Activated naive CD4-positive, alpha-beta T cell treated with anti-CD3 and anti-CD28 coated beads, Interleukin-2, amount 50 U/mL, for 16 hours (primary cell): ENCODE results near the gene ITGAX.
A peak's percentile ranks its signal among the peaks of the same experiment; 100 is the strongest.
"Not testable (repeated sequence)": the region's sequence is repeated elsewhere in the genome, so short reads cannot be mapped to it uniquely, and the experiment has no call there.

Experiments
- DNase-seq: peaks from one replicate; pipeline ENCODE4 v3.0.0-alpha.2; 2020

The ITGAX gene

DNA sequence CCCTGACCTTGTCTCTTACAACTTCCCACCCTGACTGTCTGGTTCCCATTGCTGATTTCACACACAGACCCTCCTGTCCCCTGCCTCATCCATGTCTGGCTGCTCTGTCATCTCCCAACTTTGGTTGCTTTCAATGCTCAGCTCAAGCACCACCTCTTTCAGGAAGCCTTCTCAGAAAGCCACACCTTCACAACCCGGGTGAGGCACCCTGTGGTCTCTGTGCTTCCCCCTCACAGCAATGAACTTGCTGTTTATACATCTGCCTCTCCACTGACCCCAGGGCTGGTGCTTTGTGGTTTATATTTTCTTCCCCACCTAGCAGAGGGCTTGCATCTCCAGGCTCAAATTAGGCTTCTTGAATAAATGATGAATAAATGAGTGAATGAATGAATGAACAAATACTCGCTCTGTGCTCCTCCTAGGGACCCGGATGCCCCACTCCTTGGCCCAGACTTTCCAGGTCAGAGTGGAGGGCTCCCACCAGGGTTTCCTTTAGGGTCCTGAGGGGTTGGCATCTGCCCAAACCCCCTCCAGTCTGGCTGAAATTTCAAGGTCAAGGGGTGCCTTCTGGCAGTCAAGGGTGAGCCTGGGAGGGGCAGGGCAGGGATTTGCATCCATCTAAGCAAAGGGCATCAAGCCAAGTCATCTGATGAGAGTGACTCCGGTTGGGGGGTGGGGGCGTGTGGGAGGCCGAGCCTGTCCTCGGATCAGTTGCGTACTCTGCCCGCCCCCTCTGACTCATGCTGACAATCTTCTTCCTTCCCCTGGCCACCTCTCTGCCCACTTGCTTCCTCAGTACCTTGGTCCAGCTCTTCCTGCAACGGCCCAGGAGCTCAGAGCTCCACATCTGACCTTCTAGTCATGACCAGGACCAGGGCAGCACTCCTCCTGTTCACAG, at the start of gene ITGAX:
Gene ITGAX, plus strand, starts transcription at position 783 of the 898 bp plus-strand sequence. Its CDS starts 79 bp downstream, at position 862.
- peak; percentile 40 for DNase-seq

DNA sequence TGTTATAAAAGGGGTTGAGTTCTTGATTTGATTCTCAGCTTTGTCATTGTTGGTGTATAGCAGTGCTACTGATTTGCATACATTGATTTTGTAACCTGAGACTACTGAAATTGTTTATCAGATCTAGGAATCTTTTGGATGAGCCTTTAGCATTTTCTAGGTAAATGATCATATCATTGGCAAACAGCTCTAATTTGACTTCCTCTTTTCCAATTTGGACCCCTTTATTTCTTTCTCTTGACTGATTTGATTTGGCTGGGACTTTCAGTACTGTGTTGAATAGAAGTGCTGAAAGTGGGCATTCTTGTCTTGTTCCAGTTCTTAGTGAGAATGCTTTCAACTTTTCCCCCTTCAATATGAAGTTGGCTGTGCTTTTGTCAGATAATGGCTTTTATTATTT, 49.8 kb upstream of the ITGAX start:
- DNase-seq, result no peak

DNA sequence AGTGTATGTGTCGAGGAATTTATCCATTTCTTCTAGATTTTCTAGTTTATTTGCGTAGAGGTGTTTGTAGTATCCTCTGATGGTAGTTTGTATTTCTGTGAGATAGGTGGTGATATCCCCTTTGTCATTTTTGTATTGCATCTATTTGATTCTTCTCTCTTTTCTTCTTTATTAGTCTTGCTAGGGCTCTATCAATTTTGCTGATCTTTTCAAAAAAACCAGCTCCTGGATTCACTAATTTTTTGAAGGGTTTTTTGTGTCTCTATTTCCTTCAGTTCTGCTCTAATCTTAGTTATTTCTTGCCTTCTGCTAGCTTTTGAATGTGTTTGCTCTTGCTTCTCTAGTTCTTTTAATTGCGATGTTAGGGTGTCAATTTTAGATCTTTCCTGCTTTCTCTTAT, 46.6 kb upstream of the ITGAX start:
- not testable (repeated sequence) for DNase-seq

- DNase-seq, result no peak
Measured at GRCh38 chr16:31322500-31322899, 32.5 kb upstream of the ITGAX start.

DNA sequence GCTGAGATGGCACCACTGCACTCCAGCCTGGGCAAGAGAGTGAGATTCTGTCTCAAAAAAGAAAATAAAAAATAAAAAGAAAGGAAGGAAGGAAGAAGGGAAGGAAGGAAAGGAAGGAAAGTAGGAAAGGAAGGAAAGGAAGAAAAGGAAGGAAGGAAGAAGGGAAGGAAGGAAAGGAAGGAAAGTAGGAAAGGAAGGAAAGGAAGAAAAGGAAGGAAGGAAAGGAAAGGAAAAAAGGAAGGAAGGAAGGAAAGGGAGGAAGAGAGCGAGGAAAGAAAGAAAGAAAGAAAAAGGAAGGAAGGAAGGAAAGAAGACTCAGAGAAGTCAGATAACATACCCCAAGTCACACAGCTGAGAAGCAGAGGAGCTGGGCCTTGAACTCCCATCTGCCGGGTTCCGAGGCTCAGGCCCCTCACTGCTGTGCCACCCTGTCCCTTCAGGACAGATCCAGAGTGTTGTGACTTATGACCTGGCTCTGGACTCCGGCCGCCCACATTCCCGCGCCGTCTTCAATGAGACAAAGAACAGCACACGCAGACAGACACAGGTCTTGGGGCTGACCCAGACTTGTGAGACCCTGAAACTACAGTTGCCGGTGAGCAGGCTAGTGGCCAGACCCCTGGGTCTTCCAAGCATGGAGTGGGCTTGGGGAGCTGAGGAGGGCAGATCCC, 30.9 kb upstream of the ITGAX start:
- DNase-seq, result no peak

GRCh38 chr16:31325171-31325570, 29.8 kb upstream of the ITGAX start:
- no peak for DNase-seq

GRCh38 chr16:31327646-31328225, 27.2 kb upstream of the ITGAX start:
- DNase-seq, result no peak

DNA sequence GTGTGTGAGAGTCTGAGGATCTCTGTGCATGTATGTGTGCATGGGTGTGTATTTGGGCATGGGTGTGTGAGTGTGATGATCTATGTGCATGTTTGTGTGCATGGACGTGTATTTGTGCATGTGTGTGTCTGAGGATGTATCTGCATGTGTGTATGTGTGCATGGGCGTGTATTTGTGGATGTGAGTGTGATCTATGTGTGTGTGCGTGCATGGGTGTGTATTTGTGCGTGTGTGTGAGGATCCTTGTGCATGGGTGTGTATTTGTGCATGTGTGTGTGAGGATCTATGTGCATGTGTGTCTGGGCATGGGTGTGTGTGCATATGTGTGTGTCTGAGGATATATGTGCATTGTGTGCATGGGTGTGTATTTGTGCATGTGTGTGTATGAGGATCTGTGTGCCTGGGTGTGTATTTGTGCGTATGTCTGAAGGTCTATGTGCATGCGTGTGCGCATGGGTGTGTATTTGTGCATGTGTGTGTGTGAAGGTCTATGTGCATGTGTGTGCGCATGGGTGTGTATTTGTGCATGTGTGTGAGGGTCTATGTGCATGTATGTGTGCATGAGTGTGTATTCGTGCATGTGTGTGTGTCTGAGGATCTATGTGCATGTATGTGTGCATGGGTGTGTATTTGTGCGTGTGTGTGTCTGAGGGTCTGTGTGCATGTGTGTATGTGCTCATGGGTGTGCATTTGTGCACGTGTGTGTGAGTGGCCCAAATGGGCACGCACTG, 26.5 kb upstream of the ITGAX start:
- DNase-seq, result no peak

- DNase-seq, result no peak
Measured at GRCh38 chr16:31329671-31330552, 25.1 kb upstream of the ITGAX start.

- DNase-seq, result no peak
Measured at GRCh38 chr16:31330553-31330890, 24.5 kb upstream of the ITGAX start.

DNA sequence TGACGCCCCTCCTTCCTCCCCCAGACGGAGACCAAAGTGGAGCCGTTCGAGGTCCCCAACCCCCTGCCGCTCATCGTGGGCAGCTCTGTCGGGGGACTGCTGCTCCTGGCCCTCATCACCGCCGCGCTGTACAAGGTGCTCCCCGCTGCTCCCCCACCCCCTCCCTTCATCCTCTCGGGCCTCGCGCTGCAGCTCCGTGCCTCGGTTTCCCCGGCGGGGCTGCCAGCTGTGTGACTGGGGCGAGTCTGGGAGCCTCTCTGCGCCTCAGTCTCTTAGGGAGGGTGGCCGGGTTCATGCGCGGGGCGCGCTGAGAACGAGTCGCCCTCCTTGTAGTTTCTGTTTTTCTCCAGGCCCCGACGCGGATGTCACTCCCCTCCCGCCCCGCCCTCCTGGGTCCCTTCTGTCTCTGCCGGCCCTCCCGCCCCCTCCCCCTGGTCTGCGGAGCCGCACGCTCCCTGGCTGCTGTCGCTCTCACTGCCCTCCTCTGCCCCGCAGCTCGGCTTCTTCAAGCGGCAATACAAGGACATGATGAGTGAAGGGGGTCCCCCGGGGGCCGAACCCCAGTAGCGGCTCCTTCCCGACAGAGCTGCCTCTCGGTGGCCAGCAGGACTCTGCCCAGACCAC, 23.7 kb upstream of the ITGAX start:
- DNase-seq, result peak; percentile 49

GRCh38 chr16:31331807-31332301, 23.1 kb upstream of the ITGAX start:
- DNase-seq, result no peak

DNA sequence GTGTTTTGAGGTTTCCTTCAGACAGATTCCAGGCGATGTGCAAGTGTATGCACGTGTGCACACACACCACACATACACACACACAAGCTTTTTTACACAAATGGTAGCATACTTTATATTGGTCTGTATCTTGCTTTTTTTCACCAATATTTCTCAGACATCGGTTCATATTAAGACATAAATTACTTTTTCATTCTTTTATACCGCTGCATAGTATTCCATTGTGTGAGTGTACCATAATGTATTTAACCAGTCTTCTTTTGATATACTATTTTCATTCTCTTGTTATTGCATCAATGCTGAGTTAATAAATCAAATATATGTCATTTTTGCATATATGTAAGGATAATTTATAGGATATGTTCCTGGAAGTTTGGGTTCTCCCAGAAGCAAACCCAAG, 22.4 kb upstream of the ITGAX start:
- DNase-seq, result no peak

- no peak for DNase-seq
Measured at GRCh38 chr16:31333686-31334649, 21.0 kb upstream of the ITGAX start.

DNA sequence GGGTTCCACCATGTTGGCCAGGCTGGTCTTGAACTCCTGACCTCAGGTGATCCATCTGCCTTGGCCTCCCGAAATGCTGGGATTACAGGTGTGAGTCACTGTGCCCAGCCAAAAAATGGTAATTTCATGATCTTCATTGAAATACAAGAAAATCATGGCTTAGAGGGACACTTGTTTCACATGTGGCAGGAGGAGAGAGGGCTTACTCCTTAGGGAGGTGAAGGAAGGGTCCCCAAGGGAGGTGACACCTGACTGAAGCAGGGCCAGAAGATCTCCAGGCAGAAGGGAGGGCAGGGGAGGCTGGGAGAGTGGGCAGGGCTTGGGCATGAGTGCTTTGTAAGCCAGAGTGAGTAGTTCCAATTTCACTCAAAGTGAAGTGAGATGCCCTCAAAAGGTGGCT, 20.0 kb upstream of the ITGAX start:
- no peak for DNase-seq

- no peak for DNase-seq
Measured at GRCh38 chr16:31335431-31335830, 19.5 kb upstream of the ITGAX start.

DNA sequence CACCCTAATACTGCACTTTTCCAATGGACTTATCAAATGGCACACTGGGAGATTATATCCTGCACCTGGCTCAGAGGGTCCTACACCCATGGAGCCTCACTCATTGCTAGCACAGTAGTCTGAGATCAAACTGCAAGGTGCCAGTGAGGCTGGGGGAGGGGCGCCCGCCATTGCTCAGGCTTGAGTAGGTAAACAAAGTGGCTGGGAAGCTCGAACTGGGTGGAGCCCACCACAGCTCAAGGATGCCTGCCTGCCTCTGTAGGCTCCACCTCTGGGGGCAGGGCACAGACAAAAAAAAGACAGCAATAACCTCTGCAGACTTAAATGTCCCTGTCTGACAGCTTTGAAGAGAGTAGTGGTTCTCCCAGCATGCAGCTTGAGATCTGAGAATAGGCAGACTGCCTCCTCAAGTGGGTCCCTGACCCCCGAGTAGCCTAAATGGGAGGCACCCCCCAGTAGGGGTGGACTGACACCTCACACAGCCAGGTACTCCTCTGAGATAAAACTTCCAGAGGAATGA, 16.8 kb upstream of the ITGAX start:
- not testable (repeated sequence) for DNase-seq

- DNase-seq, result no peak
Measured at GRCh38 chr16:31344712-31345111, 10.3 kb upstream of the ITGAX start.

- DNase-seq, result no peak
Measured at GRCh38 chr16:31347445-31347844, 7.5 kb upstream of the ITGAX start.

- DNase-seq, result no peak
Measured at GRCh38 chr16:31348579-31348978, 6.4 kb upstream of the ITGAX start.
